GM21526 (cell line): ENCODE measurements around the gene CDCP2.
"Not testable (repeated sequence)": the region's sequence is repeated elsewhere in the genome, so short reads cannot be mapped to it uniquely, and the experiment has no call there.

Experiments
- ATAC-seq: cut with Tn5 transposase; IDR thresholded peaks from one replicate; pipeline ENCODE4 v1.9.1; 2021; ENCODE audit warnings: moderate library complexity; ENCODE audit not compliant: unreplicated experiment, low FRiP score

The CDCP2 gene

DNA sequence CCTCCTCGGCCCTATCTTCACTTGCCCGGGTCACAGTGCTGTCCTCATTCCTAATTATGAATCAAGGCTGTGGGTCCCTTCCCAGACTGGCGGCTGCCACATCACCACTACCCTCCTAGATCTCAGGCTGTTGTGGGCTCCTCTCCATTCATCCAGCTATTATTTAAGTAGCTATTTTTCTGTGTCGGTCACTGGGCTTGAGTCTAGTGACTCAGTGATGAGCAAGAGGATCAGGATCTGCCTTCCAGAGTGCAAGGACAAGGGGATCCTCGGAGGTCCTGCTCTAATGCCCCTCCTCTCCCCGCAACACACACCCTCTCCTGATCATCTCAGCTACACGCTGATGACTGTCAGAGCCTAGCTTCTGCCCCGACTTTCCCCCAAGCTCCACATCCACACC lies 34.1 kb downstream of the CDCP2 start:
- ATAC-seq: no peak

DNA sequence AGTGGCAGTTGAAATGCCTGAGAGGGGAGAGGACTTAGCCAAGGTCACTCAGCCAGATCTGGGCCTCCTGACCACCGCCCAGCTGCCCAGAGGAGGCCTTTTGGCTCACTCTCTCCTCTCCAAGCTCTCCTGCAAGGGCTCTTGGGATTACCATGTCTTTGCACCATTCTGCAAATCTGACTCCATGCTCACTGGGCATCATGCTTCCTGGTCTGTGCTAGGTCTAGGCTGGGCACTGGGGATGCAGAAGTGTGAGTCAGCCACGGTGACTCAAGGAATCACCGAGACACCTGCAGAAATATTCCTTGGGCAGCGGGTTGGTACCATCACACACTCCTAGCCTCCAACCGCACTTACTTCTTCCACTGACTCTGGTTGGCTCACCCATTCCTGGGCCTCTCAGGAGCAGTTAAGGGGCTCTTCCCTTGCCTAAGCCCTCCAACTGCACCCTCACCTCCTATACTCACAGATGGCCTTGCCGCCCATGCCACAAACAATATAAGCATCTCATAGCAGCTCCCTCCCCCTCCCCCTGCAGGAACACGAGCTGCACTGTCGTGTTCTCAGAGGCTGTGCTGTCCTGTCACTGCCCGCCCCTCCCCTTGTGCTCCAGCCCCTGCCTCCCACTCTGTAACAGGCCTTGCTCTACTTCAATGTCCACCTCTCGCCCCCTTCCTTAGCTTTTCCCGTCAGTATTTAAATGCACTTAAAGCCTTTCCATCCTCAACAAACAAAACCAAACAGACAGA lies 34.8 kb downstream of the CDCP2 start:
- ATAC-seq: no peak

DNA sequence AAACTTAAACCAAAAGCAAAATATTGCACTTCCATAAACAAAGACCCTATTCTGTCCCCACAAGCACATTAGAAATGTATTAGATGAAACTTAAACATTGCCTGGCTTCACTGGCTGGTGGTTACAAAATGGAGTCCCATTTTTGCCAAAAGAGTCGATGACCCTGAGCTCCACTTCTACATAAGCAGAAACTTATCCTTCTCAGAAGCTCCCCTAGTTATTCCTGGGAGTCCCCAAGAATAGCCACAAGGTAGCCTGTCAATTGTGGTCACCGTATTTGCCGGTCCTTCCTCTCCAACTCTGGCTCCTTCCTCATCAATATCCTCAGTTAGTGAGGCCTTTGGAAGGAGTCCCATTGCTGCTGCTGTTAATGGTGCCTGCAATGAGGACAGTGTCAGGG lies 37.3 kb downstream of the CDCP2 start:
- no peak for ATAC-seq

DNA sequence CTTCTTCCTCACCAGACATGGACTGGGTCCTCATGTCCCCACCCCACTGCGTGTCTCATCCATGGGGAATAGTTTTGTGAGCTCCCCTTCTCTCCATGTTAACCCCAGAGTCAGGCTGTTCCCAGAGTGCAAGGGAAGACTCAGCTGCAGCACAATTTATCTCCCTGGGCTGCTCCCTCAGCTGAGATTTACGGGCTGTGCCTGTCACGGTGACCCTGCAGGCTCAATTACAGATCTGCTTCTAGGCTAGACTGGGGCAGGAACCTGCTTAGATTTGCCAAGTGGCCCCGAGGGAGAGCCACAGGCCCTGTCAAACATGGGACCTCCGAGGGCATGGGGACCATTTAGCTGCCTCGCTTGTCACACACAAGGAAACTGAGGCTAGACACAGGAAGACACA lies 37.8 kb downstream of the CDCP2 start:
- no peak for ATAC-seq

DNA sequence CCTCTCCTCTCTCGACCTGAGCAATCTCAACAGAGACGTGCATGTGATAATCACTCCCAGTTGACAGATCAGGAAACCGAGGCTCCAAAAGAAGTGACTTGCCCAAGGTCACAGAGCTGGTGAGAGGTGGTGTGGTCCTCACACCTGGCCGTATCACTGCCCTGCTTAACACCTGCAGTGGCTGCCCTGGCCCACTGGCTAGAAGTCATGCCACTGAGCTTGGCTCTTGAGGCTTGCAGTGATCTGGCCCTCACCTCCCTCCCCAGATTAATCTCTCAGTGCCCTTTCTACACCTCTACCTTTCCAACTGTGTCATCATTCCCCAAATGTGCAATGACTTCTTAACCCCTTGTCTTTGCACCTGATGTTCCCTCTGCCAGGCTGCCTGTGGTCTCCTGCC lies 38.8 kb downstream of the CDCP2 start:
- no peak for ATAC-seq

DNA sequence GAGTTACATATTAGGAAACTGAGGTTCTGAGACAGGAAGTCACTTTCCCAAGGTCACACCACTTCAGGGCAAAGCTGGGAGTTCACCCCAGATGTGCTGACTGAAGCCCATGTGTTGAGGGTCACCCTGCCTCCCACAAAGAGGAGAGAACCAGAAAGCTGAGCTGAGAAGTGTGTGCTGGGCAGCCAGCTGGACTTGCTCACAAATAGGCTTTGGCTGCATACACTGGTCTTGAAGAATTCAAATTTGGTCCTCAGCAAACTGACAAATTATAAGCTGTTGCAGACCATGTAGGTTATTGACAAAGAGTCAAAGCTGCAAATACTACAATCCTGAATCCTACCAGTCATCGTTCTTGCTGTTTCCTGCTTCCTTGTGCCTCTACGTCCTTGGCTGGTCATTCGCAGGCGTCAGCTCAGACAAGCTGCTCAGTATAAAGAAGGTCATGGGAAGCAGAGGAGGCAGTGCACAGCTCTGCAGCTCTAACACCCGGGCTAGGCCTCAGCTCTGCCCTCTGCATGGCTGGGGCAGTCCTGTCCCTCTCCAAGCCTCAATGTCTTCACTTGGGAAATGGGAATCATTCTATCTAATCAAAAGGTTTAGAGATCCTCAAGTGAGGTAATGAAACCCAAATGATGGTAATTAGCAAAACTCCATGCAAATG lies 40.0 kb downstream of the CDCP2 start:
- ATAC-seq: no peak

DNA sequence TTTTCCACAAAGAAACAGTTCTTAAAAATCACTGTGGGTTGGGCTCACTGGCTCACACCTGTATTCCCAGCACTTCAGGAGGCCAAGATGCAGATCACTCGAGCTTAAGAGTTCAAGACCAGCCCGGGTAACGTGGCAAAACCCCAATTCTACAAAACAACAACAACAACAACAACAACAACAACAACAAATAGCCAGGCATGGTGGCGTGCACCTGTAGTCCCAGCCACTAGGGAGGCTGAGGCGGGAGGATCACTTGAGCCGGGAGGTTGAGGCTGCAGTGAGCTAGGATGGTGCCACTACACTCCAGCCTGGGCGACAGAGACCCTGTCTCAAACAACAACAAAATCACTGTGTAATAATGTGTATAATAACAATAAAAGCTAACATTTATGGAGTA lies 40.8 kb downstream of the CDCP2 start:
- ATAC-seq: no peak

DNA sequence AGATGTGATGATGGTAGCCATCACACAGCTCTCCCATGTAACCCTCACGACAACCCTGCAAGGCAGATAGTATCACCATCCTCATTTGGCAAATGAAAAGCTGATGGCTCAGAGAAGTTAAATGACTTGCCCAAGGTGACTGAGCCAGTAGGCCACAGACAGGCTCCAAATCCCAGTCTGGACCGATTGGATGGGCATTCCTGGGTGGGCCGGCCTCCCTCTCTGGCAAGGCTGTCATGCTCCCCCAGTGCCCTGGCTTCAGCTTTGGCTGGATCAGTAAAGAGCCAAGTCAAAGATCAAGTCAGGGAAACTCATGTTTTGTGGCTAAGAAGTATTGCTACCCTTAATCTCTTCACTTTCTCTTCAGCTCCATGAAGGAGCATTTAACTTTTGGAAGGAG lies 41.2 kb downstream of the CDCP2 start:
- ATAC-seq: no peak

DNA sequence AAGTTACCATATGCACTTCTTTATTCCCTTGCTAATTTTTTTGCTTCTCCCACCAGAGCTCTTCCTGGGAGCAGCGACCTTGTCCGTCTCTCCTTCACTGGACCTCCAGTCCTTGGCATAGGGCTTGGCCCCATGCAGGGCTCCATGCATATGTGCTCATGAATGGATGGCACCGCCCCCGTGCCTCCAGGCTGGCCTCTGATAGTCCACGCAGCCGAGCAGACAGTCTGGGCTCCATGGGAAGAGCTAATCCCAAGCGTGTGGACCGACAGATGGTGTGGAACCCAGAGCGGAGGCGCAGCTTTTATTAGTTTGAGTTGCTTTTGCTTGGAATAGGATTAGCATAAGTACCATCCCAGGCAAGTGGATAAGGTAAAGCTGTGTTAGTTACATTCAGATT lies 41.8 kb downstream of the CDCP2 start:
- no peak for ATAC-seq

DNA sequence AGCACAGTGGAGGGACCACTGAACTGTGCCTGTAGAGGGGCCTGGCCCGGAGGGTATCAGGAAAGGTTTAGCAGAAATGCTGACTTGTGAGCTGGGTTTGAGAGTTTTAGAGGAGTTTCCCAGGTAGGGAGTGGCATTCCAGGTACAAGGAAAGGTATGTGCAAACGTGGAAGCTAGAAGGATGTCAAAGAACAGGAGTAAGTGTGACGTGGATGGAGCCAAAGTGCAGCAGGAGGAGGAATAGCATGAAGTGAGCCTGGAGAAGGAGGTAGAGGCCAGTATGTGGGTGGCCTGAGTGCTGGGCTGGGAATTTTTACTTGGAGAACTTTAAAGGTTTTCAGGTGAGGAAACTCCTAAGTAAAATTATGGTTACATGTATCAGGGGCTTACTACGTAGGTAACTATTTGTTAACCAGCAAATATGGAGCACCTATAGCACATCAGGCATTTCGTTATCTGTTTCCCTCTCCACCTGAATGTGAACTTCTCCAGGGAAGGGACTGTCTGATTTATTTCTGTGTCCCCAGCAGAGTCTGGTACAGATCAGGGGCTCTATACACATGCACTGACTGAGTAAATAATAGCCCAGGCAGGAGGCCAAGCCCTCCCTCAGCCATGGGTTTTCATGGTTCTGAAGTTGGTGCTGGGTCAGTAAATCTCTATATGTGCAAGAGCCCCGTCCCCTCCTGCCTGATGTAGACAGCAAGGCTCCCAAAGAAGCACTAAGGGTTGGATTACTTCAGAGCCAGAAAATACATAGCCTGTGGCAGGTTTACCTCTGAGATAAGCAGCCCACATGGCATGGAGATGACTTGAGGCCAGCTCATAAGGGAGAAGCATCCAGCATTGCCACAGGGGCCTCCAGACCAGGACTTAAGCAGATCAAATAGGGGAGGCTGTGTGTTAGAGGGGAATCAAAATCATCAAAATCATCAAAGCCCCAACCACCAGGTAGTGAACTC lies 43.4 kb downstream of the CDCP2 start:
- no peak for ATAC-seq

DNA sequence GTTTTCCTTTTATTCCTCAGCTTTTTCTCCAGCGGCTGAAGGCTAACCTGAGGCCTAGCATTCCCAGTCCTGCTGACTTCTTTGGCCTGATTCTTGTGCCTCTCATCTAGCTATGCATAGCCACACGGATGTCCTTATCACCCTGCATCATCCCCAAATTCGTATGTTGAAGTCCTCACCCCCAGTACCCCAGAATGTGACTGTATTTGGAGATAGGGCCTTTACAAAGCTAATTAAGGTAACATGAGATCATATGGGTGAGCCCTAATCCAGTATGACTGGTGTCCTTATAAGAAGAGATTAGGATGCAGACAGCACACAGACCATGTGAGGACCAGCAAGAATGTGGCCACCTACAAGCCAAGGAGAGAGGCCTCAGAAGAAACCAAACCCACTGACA lies 44.6 kb downstream of the CDCP2 start:
- ATAC-seq: no peak

DNA sequence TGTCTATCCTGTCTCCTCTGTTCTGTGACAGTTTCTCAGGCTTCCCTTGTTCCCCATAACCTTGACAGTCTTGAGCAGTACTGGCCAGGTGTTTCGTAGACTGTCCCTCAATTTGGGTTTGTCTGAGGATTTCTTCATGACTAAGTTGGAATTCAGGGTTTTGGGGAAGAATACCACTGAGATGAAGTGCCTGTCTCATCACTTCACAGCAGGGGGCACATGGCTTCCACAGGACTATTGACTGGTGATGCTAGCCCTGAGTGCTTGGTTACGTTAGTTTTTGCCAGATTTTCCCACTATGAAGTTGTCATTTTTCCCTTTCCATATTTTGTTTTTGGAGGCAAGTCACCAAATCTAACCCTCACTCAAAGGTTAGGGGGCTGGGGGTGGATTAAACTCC lies 45.7 kb downstream of the CDCP2 start:
- no peak for ATAC-seq

DNA sequence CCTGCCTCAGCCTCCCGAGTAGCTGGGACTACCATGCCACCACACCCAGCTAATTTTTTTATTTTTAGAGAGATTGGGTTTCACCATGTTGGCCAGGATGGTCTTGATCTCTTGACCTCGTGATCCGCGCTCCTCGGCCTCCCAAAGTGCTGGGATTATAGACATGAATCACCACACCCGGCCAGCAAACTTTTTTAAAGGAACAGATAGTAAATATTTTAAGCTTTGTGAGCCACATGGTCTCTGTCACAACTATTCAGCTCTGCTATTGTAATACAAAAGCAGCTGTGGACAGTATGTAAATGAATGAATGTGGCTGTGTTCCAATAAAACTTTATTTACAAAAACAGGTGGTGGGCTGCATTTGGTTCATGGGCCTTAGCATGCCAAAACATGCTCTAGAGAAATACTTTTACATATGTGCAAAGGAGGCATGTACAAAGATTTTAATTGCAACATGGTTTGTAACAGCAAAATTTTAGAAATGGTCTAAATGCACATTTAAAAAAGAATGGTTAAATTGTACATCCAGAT lies 47.0 kb downstream of the CDCP2 start:
- ATAC-seq: no peak

DNA sequence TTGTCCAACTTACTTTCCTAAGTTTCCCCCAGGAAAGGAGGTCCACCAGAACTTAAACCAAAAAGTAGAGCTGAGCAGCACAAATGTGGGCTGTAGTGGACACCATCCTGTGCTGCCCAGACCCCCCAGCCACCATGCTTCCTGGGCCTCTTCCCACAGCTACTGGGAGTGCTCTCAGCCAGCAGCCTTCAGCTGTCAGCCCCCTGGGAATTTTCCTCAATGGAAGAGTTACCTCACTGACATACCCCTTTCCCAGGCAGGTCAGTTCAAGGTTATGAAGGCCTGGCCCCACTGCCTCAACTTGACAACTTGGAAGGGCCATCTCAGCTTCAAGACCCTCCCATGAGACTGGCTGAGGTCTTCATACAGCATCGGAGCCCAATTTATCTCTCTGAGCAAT lies 47.7 kb downstream of the CDCP2 start:
- ATAC-seq: no peak

DNA sequence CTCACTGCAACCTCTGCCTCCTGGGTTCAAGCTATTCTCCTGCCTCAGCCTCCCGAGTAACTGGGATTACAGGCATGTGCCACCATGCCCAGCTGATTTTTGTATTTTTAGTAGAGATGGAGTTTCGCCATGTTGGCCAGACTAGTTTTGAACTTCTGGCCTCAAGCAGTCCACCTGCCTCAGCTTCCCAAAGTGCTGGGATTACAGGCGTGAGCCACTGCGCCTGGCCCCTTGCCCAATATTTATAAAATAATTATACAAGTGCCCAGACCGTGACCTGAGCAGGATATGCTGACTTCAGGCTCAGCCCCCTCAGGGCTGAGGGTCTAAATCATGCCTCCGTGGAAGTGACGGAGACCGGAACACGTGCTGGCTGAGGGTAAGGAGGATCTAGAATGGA lies 48.2 kb downstream of the CDCP2 start:
- not testable (repeated sequence) for ATAC-seq

DNA sequence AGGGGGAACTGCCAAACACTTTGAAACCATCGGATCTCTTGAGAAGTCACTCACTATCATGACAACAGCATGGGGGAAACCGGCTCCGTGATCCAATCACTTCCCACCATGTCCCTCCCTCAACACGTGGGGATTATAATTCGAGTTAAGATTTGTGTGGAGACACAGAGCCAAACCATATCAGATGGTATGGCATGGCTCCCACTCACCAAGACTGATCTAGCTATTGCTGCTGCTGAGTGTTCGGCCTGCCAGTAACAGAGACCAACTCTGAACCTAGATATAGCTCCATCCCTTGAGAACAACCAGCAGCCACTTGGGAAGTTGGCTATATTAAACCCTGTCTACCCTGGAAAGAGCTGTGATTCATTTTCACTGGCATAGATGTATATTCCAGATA lies 49.4 kb downstream of the CDCP2 start:
- no peak for ATAC-seq

DNA sequence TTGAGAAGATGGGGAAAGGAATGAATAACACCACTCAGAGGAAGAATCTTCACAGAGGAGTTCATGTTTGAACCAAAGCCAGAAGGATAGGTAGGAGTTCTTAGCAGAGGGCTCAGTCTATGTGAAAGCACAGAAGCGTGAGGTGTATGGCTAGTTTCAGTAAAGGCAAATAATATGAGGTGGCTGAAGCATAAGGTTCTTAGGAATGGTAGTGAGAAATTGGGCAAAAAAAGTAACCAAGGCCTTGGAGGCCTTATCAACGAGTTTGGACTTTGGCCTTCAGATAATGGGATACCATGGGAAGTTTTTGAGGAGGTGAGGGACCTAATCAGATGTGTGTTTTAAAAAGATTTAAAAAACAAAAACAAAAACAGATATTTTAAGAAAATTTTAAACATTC lies 52.3 kb downstream of the CDCP2 start:
- no peak for ATAC-seq

DNA sequence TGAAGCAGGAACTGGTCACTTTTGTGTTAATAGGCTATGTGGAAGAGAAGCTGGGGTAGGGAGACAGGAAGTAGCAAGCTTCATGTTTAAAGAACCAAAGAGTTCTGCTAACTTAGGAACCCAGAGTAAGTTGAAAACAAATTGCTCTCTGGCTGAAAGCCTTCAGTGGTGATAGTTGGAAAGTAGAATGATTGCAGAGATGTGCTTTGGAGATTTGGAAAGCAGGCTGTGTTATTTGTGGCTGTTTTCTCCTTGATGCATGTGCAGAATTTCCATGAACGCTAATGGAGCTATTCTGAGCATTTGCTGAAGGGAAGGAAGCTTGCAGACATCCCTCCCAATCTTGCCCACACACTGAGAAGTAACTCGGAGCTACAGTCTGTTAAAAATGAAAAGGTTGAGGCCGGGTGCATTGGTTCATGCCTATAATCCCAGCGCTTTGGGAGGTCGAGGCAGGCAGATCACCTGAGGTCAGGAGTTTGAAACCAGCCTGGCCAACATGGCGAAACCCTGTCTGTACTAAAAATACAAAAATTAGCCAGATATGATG lies 53.7 kb downstream of the CDCP2 start:
- no peak for ATAC-seq

DNA sequence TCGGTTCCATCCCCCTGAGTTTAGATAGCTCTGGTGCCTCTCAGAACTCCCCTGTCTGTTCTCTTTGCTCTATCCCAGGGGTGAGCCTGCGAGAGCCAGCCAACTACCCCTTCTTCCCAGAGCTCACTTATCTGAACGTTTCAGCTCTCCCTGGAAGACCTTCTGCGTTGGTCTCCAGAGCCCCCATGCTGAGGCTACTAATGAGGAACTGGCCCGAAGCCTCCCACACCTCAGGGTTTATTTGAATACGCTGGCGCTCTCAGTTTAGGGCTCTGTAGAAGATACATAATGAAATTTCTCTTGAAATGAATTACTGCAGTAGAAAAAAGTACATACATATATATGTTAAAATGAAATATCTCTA lies 55.9 kb downstream of the CDCP2 start:
- ATAC-seq: no peak

DNA sequence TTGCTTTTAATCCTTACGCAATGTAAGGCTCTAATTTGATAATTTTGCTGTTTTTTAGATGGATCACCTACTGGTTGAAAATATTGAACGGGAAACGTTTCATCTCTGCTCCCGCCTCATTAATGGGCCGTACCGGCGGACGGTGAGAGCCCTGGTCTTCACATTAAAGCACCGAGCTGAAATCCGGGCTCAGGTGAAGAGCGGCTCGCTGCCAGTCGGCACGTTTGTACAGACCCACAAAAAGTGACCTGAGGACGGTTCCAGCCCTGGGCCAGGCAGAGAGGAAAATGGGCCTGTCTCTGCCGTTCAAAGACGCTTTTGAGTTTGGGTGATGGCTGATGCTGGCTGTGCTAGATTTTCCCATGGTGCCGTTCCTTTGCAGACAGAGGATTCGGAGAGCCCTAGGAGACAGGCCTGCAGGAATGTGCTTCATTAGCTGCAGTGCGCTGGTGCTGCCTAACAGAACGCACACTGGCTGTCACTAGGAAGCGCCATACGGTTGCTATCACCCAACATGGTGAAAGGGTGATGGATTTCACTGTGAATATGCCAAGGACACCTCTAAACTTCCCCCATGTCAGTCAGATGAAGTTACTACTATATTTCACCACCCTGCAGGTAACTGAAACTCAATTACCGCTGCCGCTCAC lies 56.4 kb downstream of the CDCP2 start:
- no peak for ATAC-seq
